Thoracic aorta (tissue), 2 donors: ENCODE measurements around the gene ZNF638. TPM values are rescaled to one million over a fixed set of nuclear protein-coding genes. Genes with fewer than 3 reads are reported as not detected.
A peak's percentile ranks its signal among the peaks of the same experiment; 100 is the strongest.
"Not testable (repeated sequence)": the region's sequence is repeated elsewhere in the genome, so short reads cannot be mapped to it uniquely, and the experiment has no call there.

ENCODE experiments used
- ATAC-seq: fragments of 150-250 bp; one replicate; pipeline ENCODE4 v1.8.0; 2017; ENCODE audit warnings: low read depth; ENCODE audit not compliant: insufficient number of reproducible peaks, low FRiP score
- DNase-seq: peaks from one replicate; pipeline ENCODE4 v3.0.0-alpha.2; 2020; ENCODE audit warnings: low spot score
- H3K27ac ChIP-seq, 2 donors: fragments of 200-600 bp; sonication (generic); 1 replicate in 1 of 2; 2 replicates in 1 of 2; pipeline ENCODE4 v1.5.1; 2016; ENCODE audit warnings: mild to moderate bottlenecking in 2 of 2, moderate library complexity in 2 of 2
- H3K27me3 ChIP-seq: fragments of 200-600 bp; sonication (generic); replicated peaks from 2 replicates; pipeline ENCODE4 v1.6.0; 2016; ENCODE audit warnings: mild to moderate bottlenecking; ENCODE audit not compliant: insufficient read depth
- H3K36me3 ChIP-seq: fragments of 200-600 bp; sonication (generic); one replicate; pipeline ENCODE4 v1.5.1; 2016
- H3K4me1 ChIP-seq, 2 donors: fragments of 200-600 bp; sonication (generic); 1 replicate in 1 of 2; 2 replicates in 1 of 2; pipeline versions ENCODE4 v1.5.1 to v1.6.0; 2016; ENCODE audit warnings: low read depth in 2 of 2, mild to moderate bottlenecking in 1 of 2; ENCODE audit not compliant: control insufficient read depth in 1 of 2
- H3K4me3 ChIP-seq: fragments of 200-600 bp; sonication (generic); 2 replicates; pipeline ENCODE4 v1.5.1; 2016; ENCODE audit warnings: mild to moderate bottlenecking
- H3K9me3 ChIP-seq: fragments of 200-600 bp; sonication (generic); 2 replicates; pipeline ENCODE4 v1.5.1; 2016
- total RNA-seq, 2 donors: library from RNA; depleted of rRNA; stranded (reverse); fragments of >200 nt; gene quantifications; one replicate each; pipeline versions ENCODE4 v1.1.0 to v1.2.3, GENCODE V29; 2016
- TF ChIP-seq, protein P1 (sequence below): fragments of 200-600 bp; sonication (generic); IDR thresholded peaks from one replicate; pipeline ENCODE4 v1.5.1; 2019; ENCODE audit warnings: antibody characterized with exemption

Gene ZNF638
- total RNA-seq, 2 donors from 2014 or later, result 162 to 230 TPM

DNA sequence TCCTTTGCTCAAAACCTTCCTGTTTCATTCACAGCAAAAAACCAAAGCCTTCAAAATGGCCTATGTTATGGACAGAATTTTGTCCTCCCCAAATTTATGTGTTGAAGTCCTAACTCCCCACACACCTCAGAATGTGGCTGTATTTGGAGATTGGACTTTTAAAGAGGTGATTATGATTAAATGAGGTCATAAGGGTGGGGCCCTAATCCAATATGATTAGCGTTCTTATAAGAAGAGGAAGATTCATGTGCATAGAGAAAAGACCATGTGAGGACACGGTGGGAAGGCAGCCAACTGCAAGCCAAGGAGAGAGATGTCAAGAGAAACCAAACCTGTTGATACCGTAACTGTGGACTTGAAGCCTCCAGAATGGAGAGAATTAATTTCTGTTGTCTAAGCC is 4.6 kb upstream of the ZNF638 start:
- DNase-seq, result no peak
- no peaks in the 10 kb centered on the region for H3K27me3 ChIP-seq
- H3K27ac ChIP-seq, result no peak overlapping the region
- no peak overlapping the region for H3K4me3 ChIP-seq
- H3K36me3 ChIP-seq, result no peaks in the 10 kb centered on the region
- no peaks in the 10 kb centered on the region for H3K9me3 ChIP-seq
- TF ChIP-seq, protein P1, sequence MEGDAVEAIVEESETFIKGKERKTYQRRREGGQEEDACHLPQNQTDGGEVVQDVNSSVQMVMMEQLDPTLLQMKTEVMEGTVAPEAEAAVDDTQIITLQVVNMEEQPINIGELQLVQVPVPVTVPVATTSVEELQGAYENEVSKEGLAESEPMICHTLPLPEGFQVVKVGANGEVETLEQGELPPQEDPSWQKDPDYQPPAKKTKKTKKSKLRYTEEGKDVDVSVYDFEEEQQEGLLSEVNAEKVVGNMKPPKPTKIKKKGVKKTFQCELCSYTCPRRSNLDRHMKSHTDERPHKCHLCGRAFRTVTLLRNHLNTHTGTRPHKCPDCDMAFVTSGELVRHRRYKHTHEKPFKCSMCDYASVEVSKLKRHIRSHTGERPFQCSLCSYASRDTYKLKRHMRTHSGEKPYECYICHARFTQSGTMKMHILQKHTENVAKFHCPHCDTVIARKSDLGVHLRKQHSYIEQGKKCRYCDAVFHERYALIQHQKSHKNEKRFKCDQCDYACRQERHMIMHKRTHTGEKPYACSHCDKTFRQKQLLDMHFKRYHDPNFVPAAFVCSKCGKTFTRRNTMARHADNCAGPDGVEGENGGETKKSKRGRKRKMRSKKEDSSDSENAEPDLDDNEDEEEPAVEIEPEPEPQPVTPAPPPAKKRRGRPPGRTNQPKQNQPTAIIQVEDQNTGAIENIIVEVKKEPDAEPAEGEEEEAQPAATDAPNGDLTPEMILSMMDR, result no peak
- ATAC-seq, result no peak
- no peaks in the 10 kb centered on the region for H3K4me1 ChIP-seq

DNA sequence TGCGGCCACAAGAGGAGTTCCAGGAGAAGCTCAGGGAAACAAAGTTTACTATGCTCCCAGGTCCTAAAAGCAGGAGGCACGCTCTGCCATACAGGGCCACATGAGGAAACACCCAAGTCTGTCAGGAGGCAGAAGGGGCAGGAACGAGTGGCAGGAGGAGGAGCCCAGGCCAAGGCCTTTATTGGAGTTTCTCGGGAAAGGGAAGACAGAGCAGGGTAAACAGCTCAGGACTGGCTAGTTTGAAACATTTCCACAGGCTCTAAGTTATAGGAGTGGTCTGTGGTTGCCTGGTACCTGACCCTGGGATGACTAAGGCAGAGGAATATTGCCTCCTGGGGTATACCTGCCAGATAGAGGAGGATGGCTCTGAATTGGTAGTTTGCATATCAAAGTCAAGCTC is 3.7 kb upstream of the ZNF638 start:
- ATAC-seq (no peak), DNase-seq (no peak)
- Histone ChIP-seq H3K4me3 (no peak overlapping the region), H3K27me3 (no peaks in the 10 kb centered on the region), H3K36me3 (no peaks in the 10 kb centered on the region), H3K4me1 (peaks cover 0 to 2% of the 10 kb centered on the region in 2 donors), H3K27ac (no peak overlapping the region), H3K9me3 (no peaks in the 10 kb centered on the region)
- TF ChIP-seq, protein P1, result no peak

DNA sequence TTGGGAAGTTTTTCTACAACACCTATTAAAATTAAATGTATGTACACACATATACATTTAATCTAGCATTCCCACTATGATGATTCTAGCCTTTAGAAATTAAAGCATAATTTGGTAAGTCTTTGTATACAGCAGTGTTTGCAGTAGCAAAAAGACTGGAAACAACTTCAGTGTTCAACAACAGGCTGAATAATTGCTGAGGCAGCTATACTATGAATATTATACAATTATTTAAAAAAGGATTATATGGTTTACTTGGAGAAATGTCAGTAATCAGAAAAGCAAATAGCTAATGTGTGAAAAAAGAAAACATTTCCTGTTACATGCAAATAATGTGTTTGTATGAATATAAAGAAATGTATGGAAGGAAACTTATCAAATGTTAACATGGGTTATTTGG is 1.4 kb upstream of the ZNF638 start:
- no peak for ATAC-seq
- no peak for DNase-seq
- no peaks in the 10 kb centered on the region for H3K9me3 ChIP-seq
- H3K4me3 ChIP-seq, result no peak overlapping the region
- no peaks in the 10 kb centered on the region for H3K27me3 ChIP-seq
- H3K4me1 ChIP-seq, result peaks cover 11 to 23% of the 10 kb centered on the region in 2 donors
- no peak overlapping the region for H3K27ac ChIP-seq
- H3K36me3 ChIP-seq, result no peaks in the 10 kb centered on the region
- TF ChIP-seq, protein P1, result no peak

DNA sequence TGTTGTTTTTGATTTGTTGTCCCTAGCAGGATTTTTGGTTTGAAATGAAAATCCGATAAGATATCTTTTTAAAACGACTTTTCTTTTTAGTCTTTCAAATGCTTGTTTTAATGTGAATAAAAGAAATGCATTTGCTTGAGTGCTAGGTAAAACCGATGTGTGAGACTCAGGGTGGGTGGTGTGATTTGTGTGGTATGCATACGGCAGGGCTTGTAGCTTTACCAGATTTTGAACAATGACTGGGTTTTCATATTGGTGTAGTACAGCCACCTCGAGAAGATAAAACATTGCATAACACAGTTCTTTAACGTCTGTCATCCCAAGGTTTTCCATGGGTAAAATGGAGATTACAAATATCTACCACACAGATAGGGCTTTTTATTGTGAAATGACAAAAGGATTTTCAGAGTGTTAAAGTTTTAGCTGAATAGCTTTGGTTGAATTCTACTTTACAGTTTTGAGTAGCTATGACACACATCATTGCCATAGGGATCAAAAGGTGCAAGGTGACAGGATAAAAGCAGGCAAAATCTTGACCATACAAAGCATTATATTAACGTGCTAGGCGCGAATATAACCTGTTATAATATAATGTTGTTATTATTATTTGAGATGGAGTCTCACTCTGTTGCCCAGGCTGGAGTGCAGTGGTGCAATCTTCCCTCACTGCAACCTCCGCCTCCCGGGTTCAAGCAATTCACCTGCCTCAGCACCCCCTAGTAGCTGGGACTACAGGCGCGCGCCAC is 824 bp upstream of the ZNF638 start:
- Histone ChIP-seq H3K36me3 (no peaks in the 10 kb centered on the region), H3K4me1 (peaks cover 12 to 27% of the 10 kb centered on the region in 2 donors), H3K4me3 (peak overlapping the region; percentile 91), H3K27ac (peak overlapping the region in 1 of 2 donors; percentile 90), H3K9me3 (no peaks in the 10 kb centered on the region), H3K27me3 (no peaks in the 10 kb centered on the region)
- DNase-seq, result no peak
- no peak for ATAC-seq
- TF ChIP-seq, protein P1, result no peak

DNA sequence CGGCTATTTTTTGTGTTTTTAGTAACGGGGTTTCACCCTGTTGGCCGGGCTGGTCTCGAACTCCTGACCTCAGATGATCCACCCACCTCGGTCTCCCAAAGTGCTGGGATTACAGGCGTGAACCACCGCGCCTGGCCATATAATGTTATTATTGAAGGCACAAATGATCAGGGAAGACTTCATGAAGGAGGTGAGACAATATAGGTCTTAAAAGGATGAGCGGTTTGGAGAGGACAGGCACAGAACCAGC is 326 bp upstream of the ZNF638 start:
- ATAC-seq, DNase-seq, H3K36me3 ChIP-seq, H3K9me3 ChIP-seq, H3K27me3 ChIP-seq: not testable (repeated sequence)
- Histone ChIP-seq H3K27ac (peak overlapping the region in 1 of 2 donors; percentile 90), H3K4me3 (peak overlapping the region; percentile 91), H3K4me1 (peaks cover 17 to 32% of the 10 kb centered on the region in 2 donors)

DNA sequence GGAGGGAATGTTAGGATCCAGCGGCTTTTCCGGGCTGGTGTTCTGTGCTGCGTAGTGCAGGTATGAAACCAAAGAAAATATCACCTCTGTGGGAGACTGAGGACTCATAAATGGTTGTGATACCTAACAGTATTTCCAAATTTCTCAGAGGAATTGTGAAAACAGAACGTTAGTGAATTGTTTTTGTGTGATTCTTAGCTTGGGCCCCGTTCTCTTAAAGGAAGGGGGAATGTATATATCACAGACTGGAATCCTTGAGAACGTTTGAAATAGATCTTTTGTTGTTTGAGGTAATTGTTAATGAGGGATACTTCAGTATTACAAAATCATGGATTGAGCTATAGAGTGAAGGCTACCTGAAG is 834 bp downstream of the ZNF638 start:
- Histone ChIP-seq H3K4me1 (peaks cover 27 to 42% of the 10 kb centered on the region in 2 donors), H3K9me3 (no peaks in the 10 kb centered on the region), H3K36me3 (no peaks in the 10 kb centered on the region), H3K27me3 (no peaks in the 10 kb centered on the region), H3K4me3 (peak overlapping the region; percentile 91), H3K27ac (peak overlapping the region; percentile 90 to 91)
- DNase-seq, result no peak
- TF ChIP-seq, protein P1, result no peak
- peak; percentile 6 for ATAC-seq
